NB4 (cell line): ENCODE data around the gene ARCN1.

Experiments used
- DNase-seq: peaks from one replicate; pipeline ENCODE4 v3.0.0; 2010; ENCODE audit warnings: low read depth
- H3K4me3 ChIP-seq: one replicate; pipeline ENCODE4 v1.5.1; 2011; ENCODE audit warnings: mild to moderate bottlenecking, low read depth, low read length, moderate library complexity
- CTCF ChIP-seq: IDR thresholded peaks from one replicate; pipeline ENCODE4 v1.5.1; 2012; ENCODE audit warnings: low read depth, low read length
- MAX ChIP-seq: IDR thresholded peaks from 2 replicates; pipeline ENCODE4 v1.6.1; 2011; ENCODE audit warnings: low read depth, low read length
- MYC ChIP-seq: IDR thresholded peaks from 2 replicates; pipeline ENCODE4 v1.6.1; 2011; ENCODE audit warnings: low read depth, low read length
- POLR2A ChIP-seq: IDR thresholded peaks from 2 replicates; pipeline ENCODE4 v1.6.1; 2011; ENCODE audit warnings: mild to moderate bottlenecking; ENCODE audit not compliant: insufficient read length; ENCODE audit errors: extremely low read depth

The ARCN1 gene

GRCh38 chr11:118635237-118635591 is 63.0 kb downstream of the ARCN1 start:
- no peak overlapping the region for H3K4me3 ChIP-seq

GRCh38 chr11:118635642-118636041 is 63.4 kb downstream of the ARCN1 start:
- TF ChIP-seq MYC (no peak), POLR2A (no peak), MAX (no peak), CTCF (no peak)
- no peak overlapping the region for H3K4me3 ChIP-seq
- no peak for DNase-seq

More at GRCh38 chr11:118635237-118635591, 63.0 kb downstream of the ARCN1 start:
- no peak for TF ChIP-seq MAX
- TF ChIP-seq POLR2A, result no peak
- TF ChIP-seq CTCF, result no peak
- no peak for TF ChIP-seq MYC
- DNase-seq, result no peak

GRCh38 chr11:118636569-118637290 is 64.5 kb downstream of the ARCN1 start:
- TF ChIP-seq MAX (no peak), MYC (no peak), POLR2A (no peak), CTCF (no peak)
- no peak overlapping the region for H3K4me3 ChIP-seq
- DNase-seq, result no peak

GRCh38 chr11:118638726-118639125 is 66.5 kb downstream of the ARCN1 start:
- TF ChIP-seq MYC (no peak), MAX (no peak), CTCF (no peak), POLR2A (no peak)
- DNase-seq, result no peak
- H3K4me3 ChIP-seq, result no peak overlapping the region

GRCh38 chr11:118639899-118640298 is 67.7 kb downstream of the ARCN1 start:
- no peak for TF ChIP-seq CTCF
- no peak for TF ChIP-seq MAX
- TF ChIP-seq POLR2A, result no peak
- H3K4me3 ChIP-seq, result no peak overlapping the region

More at GRCh38 chr11:118639899-118640298, 67.7 kb downstream of the ARCN1 start:
- DNase-seq, result no peak
